Thymus (tissue), 11 donors: ENCODE results near the gene MDK. TPM values are rescaled to one million over a fixed set of nuclear protein-coding genes. Genes with fewer than 3 reads are reported as not detected.

ENCODE experiments used
- DNase-seq, 9 donors: peaks; one replicate each; pipeline ENCODE4 v3.0.0-alpha.2; 2013; ENCODE audit warnings: low spot score in 9 of 9, low read depth in 6 of 9, missing footprints in 1 of 9
- H3K27ac ChIP-seq, 2 donors: one replicate each; pipeline ENCODE4 v1.5.1; 2013; ENCODE audit warnings: control low read depth in 1 of 2, low read depth in 1 of 2, low read length in 1 of 2, mild to moderate bottlenecking in 1 of 2, moderate library complexity in 1 of 2
- H3K27me3 ChIP-seq, 2 donors: one replicate each; pipeline ENCODE4 v1.5.1; 2013; ENCODE audit warnings: low read length in 1 of 2; ENCODE audit not compliant: control insufficient read depth in 2 of 2, insufficient read depth in 1 of 2
- H3K36me3 ChIP-seq, 2 donors: one replicate each; pipeline ENCODE4 v1.5.1; 2013; ENCODE audit warnings: low read length in 1 of 2, mild to moderate bottlenecking in 1 of 2, moderate library complexity in 1 of 2; ENCODE audit not compliant: control insufficient read depth in 2 of 2, insufficient read depth in 2 of 2
- H3K4me1 ChIP-seq, 2 donors: one replicate each; pipeline ENCODE4 v1.5.1; 2013; ENCODE audit warnings: low read length in 2 of 2; ENCODE audit not compliant: control insufficient read depth in 2 of 2, insufficient read depth in 2 of 2
- H3K4me3 ChIP-seq, 2 donors: one replicate each; pipeline ENCODE4 v1.5.1; 2013; ENCODE audit warnings: low read length in 2 of 2, control low read depth in 1 of 2, mild to moderate bottlenecking in 1 of 2
- H3K9me3 ChIP-seq, 2 donors: one replicate each; pipeline ENCODE4 v1.5.1; 2013; ENCODE audit warnings: low read length in 1 of 2, mild to moderate bottlenecking in 1 of 2; ENCODE audit not compliant: control insufficient read depth in 2 of 2, insufficient read depth in 1 of 2
- WGBS: extraction: QIAGEN DNeasy Blood & Tissue Kit; methylation state at CpG from one replicate; pipeline ENCODE4 v1.1.7; 2013; 5-methylcytosine and 5-hydroxymethylcytosine counted together
- polyA plus RNA-seq: library from polyadenylated mRNA; stranded (reverse); fragments of 200-250 nt; gene quantifications from one replicate; pipeline ENCODE4 v1.2.3, GENCODE V29; 2013
- total RNA-seq: library from RNA; stranded (reverse); fragments of 120-200 nt; gene quantifications from one replicate; pipeline ENCODE4 v1.2.4, GENCODE V29; 2013
- donor health status: healthy.

Gene MDK
- total and polyA plus RNA-seq, 2 donors, result 149 to 150 TPM

- peak overlapping the region; percentile 0 to 68 for H3K27ac ChIP-seq
- WGBS, result 87% methylated on average over 5 of the region's 5 CpGs
These were observed 29.9 kb upstream of the MDK start for GRCh38 chr11:46351606-46352005.

GRCh38 chr11:46352063-46352841 is 29.2 kb upstream of the MDK start:
- WGBS, result 77% methylated on average over 33 of the region's 33 CpGs
- Histone ChIP-seq H3K27ac (peak overlapping the region; percentile 24 to 68), H3K36me3 (peaks cover 20 to 25% of the 10 kb centered on the region in 2 donors), H3K4me1 (peaks cover 48 to 91% of the 10 kb centered on the region in 2 donors), H3K27me3 (no peaks in the 10 kb centered on the region), H3K9me3 (no peaks in the 10 kb centered on the region), H3K4me3 (no peak overlapping the region)
- DNase-seq, result no peak

More at GRCh38 chr11:46351606-46352005, 29.9 kb upstream of the MDK start:
- Histone ChIP-seq H3K9me3 (no peaks in the 10 kb centered on the region), H3K36me3 (peaks cover 20 to 24% of the 10 kb centered on the region in 2 donors), H3K4me3 (no peak overlapping the region), H3K4me1 (peaks cover 50 to 90% of the 10 kb centered on the region in 2 donors), H3K27me3 (no peaks in the 10 kb centered on the region)
- no peak for DNase-seq

DNA sequence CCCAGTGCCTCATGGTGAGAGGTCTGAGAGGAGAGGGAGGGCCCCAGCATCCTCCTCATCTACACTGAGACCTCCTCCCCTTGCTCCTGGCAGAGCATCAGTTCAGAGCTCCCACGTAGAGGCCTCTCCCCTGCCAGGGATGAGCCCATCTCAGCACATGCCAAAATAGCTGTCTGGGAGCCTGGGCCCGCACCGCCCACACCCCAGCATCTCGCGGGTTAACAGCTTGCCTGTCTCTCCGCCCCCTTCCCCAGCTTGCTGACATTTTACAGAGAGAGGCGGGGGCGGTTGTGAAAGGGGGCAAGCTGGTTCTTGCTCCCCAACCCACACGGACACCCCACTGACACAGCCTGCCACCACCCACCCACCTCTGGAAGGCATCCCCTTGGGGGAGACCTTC is 27.8 kb upstream of the MDK start:
- peak overlapping the region in 1 of 2 donors; percentile 4 for H3K4me3 ChIP-seq
- peaks cover 53 to 93% of the 10 kb centered on the region in 2 donors for H3K4me1 ChIP-seq
- no peaks in the 10 kb centered on the region for H3K27me3 ChIP-seq
- no peak for DNase-seq
- WGBS, result 62% methylated on average over 9 of the region's 9 CpGs
- H3K27ac ChIP-seq, result peak overlapping the region; percentile 56 to 86
- no peaks in the 10 kb centered on the region for H3K9me3 ChIP-seq
- H3K36me3 ChIP-seq, result peaks cover 25 to 32% of the 10 kb centered on the region in 2 donors

DNA sequence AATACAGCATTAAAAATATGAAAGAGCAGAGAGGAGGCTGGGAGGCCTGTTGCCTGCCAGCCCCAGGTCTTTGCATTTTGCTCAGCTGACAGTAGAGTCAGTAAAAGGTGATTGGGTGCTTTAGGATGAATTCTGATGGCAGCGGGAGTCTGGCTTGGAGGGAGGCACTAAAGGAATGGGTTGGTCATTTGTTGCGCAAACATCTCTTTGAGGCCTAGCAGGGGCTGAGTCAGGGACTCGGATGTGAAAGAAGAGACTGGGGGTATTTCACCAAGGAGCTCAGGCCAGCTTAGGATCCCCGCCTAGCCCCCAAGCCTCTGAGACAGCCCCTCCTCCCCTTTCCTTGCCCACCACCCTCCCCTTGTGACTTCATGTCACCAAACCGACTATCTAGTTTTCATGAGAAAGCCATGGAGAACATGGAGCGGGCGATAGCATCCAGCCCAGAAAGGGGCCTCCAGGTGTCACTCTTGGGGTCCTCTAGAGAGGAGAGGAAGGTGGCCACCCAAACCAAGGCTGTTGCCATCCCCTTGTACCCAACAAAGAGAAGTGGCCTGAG is 24.5 kb upstream of the MDK start:
- Histone ChIP-seq H3K27me3 (no peaks in the 10 kb centered on the region), H3K27ac (peak overlapping the region; percentile 19 to 26), H3K4me3 (no peak overlapping the region), H3K4me1 (peaks cover 30 to 76% of the 10 kb centered on the region in 2 donors), H3K36me3 (peaks cover 21 to 25% of the 10 kb centered on the region in 2 donors), H3K9me3 (no peaks in the 10 kb centered on the region)
- no peak for DNase-seq
- WGBS, result 92% methylated on average over 7 of the region's 7 CpGs

- 91% methylated on average over 11 of the region's 11 CpGs for WGBS
- Histone ChIP-seq H3K27me3 (no peaks in the 10 kb centered on the region), H3K4me1 (peaks cover 29 to 76% of the 10 kb centered on the region in 2 donors), H3K9me3 (no peaks in the 10 kb centered on the region), H3K4me3 (no peak overlapping the region), H3K36me3 (peaks cover 21 to 24% of the 10 kb centered on the region in 2 donors), H3K27ac (peak overlapping the region; percentile 19 to 33)
- no peak for DNase-seq
These were observed 24.0 kb upstream of the MDK start for GRCh38 chr11:46357483-46357936.

- no peak overlapping the region for H3K27ac ChIP-seq
- no peak overlapping the region for H3K4me3 ChIP-seq
- H3K27me3 ChIP-seq, result no peaks in the 10 kb centered on the region
- no peaks in the 10 kb centered on the region for H3K9me3 ChIP-seq
- DNase-seq, result no peak
- H3K36me3 ChIP-seq, result peaks cover 13 to 26% of the 10 kb centered on the region in 2 donors
- WGBS, result 93% methylated on average over 1 of the region's 1 CpG
- peaks cover 24 to 66% of the 10 kb centered on the region in 2 donors for H3K4me1 ChIP-seq
These were observed 21.5 kb upstream of the MDK start for GRCh38 chr11:46359953-46360352.

DNA sequence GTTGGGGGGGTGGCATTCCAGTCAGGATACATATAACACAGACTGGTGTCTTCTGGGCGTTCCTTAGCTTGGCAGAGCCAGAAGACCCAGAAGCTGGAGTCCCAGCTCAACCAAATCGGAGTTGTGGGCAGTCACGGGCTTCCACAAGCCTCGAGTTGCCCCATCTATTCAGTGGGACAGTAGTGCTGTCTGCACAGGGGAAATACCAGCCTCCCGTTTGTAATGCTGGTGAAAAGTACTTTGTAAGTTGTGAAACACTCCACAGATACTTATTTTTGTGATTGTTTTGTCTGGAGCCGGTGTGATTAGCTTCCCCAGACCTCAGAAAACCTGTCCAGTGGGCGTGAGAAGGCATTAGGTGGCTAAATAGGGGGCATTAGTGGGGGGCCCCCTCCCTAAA is 20.6 kb upstream of the MDK start:
- DNase-seq, result no peak
- no peaks in the 10 kb centered on the region for H3K9me3 ChIP-seq
- H3K27me3 ChIP-seq, result no peaks in the 10 kb centered on the region
- 31% methylated on average over 7 of the region's 7 CpGs for WGBS
- peaks cover 24 to 67% of the 10 kb centered on the region in 2 donors for H3K4me1 ChIP-seq
- H3K36me3 ChIP-seq, result peaks cover 16 to 25% of the 10 kb centered on the region in 2 donors
- peak overlapping the region; percentile 90 for H3K27ac ChIP-seq
- H3K4me3 ChIP-seq, result peak overlapping the region; percentile 54 to 75

DNA sequence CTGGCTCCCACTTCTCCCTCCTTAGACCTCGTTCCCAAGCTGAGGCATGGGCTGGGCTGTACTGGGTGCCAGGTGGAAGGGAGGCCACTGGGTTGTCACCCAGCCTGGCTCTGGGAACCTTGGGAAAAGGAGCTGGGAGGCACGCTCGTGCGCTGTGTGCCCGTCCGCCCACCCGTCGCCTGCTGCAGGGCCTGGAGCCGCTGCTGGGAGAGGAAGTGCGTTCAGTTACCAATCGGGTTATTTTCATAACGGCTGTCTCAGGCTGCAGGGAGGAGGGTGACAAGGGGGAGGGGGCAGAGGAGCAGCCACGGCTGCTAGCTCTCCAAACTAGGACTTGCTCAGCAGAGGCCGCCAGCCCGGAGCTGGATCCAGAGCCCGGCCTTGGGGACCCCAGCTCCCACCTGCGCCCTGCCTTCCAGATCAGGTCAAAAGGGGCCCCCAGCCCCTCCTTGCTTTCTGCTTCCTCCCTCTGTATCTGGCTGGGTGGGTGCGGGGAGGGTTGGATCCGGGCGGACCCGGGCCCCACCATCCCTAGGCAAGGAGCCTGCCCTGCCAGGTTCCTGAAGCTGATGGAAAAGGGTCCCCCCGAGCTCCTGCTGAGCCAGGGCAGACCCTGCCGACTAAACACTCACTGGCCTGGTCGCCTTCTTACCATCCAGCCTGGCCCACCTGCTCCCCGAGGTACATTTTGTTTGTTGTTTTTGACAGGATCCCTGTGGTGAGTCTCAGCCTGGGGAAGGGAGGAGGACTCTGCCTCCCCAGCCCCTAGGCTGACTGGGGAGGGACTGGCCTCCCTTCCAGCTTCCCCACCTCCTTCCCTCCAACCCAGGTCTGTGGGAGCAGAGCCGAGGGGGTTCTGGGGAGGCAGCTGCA is 19.9 kb upstream of the MDK start:
- H3K4me3 ChIP-seq, result peak overlapping the region; percentile 54 to 75
- no peaks in the 10 kb centered on the region for H3K27me3 ChIP-seq
- peaks cover 24 to 60% of the 10 kb centered on the region in 2 donors for H3K4me1 ChIP-seq
- WGBS, result 1% methylated on average over 26 of the region's 26 CpGs
- peak overlapping the region; percentile 90 for H3K27ac ChIP-seq
- H3K36me3 ChIP-seq, result peaks cover 14 to 18% of the 10 kb centered on the region in 2 donors
- no peaks in the 10 kb centered on the region for H3K9me3 ChIP-seq
- peak in 6 of 9 donors; percentile 49 to 89 (median 74) for DNase-seq
